SK-N-SH treated with all-trans-retinoic acid at 6 μM for 48 hours (cell line): ENCODE measurements around the gene TIMP2.

Source experiments
- ESRRG ChIP-seq: fragments of 250-450 bp; sonication (Bioruptor Pico); IDR thresholded peaks from 2 replicates; pipeline ENCODE4 v1.6.1; 2021; ENCODE audit warnings: mild to moderate bottlenecking
- TCF4 ChIP-seq: fragments of 250-450 bp; sonication (Bioruptor Pico); IDR thresholded peaks from 2 replicates; pipeline ENCODE4 v1.8.0; 2021; ENCODE audit warnings: mild to moderate bottlenecking, moderate library complexity, borderline replicate concordance
- TOX ChIP-seq: fragments of 250-450 bp; sonication (Bioruptor Pico); IDR thresholded peaks from 2 replicates; pipeline ENCODE4 v1.8.0; 2021; ENCODE audit warnings: mild to moderate bottlenecking, moderate library complexity, borderline replicate concordance
- ZFP30 ChIP-seq: fragments of 450-650 bp; formaldehyde crosslinking; IDR thresholded peaks from 2 replicates; pipeline ENCODE4 v1.5.0; 2022; ENCODE audit warnings: mild to moderate bottlenecking, moderate library complexity
- TF ChIP-seq, protein P1 (sequence below): fragments of 250-450 bp; sonication (Bioruptor Pico); IDR thresholded peaks from 2 replicates; pipeline ENCODE4 v1.8.0; 2020; ENCODE audit warnings: mild to moderate bottlenecking, moderate library complexity, borderline replicate concordance
- TF ChIP-seq, protein P2 (sequence below): fragments of 250-450 bp; sonication (Bioruptor Pico); IDR thresholded peaks from 2 replicates; pipeline ENCODE4 v1.5.1; 2020; ENCODE audit warnings: low read depth, mild to moderate bottlenecking, moderate library complexity

DNA sequence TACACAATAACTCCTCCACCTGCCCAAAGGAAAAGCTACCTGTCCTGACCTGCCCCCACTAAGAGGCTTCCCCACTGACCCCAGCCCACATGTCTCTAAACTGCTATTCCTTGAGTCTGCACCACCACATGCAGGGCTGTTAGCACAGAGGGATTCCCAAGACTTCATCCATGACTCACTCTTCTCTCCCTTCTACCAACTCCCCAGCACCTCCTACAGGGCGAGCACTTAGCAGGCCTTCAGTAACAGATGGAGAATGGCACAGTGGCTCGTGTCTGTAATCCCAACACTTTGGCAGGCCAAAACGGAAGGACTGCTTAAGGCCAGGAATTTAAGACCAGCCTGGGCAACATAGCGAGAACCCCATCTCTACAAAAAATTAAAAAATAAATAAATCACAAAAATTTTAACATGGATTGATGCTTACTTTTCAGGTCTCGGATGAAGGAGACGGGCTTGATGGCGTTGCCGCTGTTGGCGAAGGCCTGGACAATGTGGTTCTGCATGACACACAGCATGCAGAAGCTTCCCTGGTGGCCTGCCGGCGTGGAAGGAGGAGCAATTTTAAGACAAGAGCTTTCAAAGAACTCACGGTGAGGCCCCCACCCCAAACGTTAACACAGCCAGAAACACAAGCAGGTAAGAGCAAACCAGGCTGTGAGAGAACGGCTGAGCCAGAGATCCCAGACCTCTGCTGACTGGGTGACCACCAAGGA is 96.6 kb downstream of the TIMP2 start:
- TF ChIP-seq, protein P1, sequence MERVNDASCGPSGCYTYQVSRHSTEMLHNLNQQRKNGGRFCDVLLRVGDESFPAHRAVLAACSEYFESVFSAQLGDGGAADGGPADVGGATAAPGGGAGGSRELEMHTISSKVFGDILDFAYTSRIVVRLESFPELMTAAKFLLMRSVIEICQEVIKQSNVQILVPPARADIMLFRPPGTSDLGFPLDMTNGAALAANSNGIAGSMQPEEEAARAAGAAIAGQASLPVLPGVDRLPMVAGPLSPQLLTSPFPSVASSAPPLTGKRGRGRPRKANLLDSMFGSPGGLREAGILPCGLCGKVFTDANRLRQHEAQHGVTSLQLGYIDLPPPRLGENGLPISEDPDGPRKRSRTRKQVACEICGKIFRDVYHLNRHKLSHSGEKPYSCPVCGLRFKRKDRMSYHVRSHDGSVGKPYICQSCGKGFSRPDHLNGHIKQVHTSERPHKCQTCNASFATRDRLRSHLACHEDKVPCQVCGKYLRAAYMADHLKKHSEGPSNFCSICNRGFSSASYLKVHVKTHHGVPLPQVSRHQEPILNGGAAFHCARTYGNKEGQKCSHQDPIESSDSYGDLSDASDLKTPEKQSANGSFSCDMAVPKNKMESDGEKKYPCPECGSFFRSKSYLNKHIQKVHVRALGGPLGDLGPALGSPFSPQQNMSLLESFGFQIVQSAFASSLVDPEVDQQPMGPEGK (CRISPR knock-in tag): no peak
- TF ChIP-seq TCF4: no peak
- no peak for TF ChIP-seq ZFP30 (CRISPR knock-in tag)
- TF ChIP-seq ESRRG (CRISPR knock-in tag): no peak
- TF ChIP-seq TOX (CRISPR knock-in tag): no peak
- TF ChIP-seq, protein P2, sequence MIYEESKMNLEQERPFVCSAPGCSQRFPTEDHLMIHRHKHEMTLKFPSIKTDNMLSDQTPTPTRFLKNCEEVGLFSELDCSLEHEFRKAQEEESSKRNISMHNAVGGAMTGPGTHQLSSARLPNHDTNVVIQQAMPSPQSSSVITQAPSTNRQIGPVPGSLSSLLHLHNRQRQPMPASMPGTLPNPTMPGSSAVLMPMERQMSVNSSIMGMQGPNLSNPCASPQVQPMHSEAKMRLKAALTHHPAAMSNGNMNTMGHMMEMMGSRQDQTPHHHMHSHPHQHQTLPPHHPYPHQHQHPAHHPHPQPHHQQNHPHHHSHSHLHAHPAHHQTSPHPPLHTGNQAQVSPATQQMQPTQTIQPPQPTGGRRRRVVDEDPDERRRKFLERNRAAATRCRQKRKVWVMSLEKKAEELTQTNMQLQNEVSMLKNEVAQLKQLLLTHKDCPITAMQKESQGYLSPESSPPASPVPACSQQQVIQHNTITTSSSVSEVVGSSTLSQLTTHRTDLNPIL (CRISPR knock-in tag): no peak
